Measurements from ENCODE around the gene CEP104.

Gene CEP104

DNA sequence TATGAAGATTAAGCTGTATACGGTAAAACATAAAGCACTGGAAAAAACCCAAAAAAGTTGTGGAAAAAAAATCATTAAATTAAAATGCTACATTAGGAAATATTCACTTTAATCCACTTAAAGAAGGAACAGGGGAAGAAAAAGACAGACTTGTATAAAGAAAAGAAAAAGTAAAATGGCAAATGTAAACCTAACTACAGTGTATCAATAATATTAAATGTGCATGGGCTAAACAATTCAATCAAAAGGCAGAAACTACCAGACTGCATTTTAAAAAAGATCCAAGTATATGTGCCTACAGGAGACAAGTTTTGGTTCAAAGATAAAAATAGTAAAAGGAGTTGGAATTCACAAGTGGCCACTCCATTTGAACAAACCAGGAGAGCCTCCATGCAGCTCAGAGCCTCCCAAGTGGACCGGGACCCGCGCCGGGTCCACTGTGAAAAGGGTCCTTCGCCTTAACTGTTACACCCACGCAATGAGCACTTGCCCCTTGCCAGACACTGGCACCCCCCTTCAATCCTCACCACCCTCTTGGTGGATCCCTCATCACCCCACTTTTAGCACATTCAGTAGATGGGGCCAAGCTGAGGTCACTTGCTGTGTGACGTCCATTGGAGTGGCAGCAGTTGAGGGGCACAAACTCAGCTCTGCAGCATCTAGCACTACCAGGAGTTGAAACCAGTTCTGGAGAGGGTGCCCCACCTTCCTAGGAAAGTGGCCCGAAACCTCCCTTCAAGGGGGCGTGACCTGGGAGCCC, 42.2 kb upstream of the CEP104 start:
- TF ChIP-seq, protein P1, sequence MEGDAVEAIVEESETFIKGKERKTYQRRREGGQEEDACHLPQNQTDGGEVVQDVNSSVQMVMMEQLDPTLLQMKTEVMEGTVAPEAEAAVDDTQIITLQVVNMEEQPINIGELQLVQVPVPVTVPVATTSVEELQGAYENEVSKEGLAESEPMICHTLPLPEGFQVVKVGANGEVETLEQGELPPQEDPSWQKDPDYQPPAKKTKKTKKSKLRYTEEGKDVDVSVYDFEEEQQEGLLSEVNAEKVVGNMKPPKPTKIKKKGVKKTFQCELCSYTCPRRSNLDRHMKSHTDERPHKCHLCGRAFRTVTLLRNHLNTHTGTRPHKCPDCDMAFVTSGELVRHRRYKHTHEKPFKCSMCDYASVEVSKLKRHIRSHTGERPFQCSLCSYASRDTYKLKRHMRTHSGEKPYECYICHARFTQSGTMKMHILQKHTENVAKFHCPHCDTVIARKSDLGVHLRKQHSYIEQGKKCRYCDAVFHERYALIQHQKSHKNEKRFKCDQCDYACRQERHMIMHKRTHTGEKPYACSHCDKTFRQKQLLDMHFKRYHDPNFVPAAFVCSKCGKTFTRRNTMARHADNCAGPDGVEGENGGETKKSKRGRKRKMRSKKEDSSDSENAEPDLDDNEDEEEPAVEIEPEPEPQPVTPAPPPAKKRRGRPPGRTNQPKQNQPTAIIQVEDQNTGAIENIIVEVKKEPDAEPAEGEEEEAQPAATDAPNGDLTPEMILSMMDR (IDR thresholded peaks at IDR 0.05; ENCODE audit: low read depth, low read length, missing control alignments): no peak
- no peak for DNase-seq (ENCODE audit: extremely low read depth, low read depth)
- peak overlapping the region; percentile 71 for H3K4me3 ChIP-seq (replicated peaks; ENCODE audit: low read depth, low read length)

DNA sequence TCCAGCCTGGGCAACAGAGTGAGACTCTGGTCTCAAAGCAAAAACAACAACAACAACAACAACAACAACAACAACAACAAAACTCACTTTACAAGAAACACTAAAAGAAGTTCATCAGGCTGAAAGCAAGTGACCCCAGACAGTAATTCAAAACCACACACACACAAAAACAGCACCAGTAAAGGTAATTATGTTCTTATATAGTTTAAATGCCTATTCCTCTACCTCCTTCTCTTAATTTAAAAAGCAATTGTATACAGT, 41.4 kb upstream of the CEP104 start:
- TF ChIP-seq, protein P1 (IDR thresholded peaks at IDR 0.05; ENCODE audit: low read depth, low read length, missing control alignments): no peak
- H3K4me3 ChIP-seq (replicated peaks; ENCODE audit: low read depth, low read length): no peak overlapping the region
- DNase-seq (ENCODE audit: extremely low read depth, low read depth): no peak

DNA sequence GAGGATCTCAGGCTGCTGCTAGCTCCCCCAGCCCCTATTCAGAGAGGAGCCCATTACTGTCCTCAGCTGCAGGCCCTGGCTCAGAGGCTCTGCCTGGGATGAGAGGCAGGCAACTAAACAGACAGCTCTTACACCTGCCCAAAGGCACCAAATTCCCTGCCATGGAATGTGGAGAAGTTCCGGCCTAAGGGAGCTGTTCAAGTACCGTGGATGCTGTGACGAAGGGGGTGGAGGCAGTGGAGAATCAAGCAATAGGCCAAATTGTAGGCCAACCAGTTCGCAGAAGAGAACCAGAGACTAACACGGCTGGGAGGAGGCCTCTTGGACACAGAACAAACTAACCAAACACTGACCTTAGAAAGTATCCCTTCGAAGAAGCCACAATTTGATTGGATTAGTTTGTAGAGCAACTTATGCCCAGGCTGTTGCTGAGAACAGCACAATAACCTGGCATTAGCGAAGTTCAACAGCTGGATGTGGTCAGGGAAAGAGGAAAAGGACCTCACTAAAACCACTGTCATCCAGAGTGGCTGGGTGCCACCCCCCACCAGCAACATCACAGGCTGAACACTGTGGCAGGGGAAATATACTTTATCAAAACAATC, 39.5 kb upstream of the CEP104 start:
- TF ChIP-seq, protein P1 (IDR thresholded peaks at IDR 0.05; ENCODE audit: low read depth, low read length, missing control alignments): no peak
- H3K4me3 ChIP-seq (replicated peaks; ENCODE audit: low read depth, low read length): no peak overlapping the region
- DNase-seq (ENCODE audit: extremely low read depth, low read depth): no peak

DNA sequence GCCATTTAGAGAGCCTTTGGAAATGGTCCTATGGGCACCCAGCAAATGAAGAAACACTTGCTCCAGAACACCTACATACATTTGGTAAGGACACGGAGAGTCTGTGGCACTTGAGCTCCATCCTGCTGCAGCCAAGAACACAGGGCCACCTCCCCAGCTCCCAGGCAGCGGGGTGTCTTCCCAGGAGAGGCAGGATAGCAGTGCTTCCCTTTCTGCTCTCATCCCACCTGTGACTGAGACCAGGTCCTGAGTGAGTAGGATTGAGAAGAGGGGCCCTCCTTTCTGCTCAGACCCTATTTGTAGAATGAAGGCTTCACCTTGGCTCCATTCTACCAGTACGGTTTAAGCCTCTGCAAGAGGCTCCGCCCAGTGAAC, 38.9 kb upstream of the CEP104 start:
- DNase-seq (ENCODE audit: extremely low read depth, low read depth): no peak
- H3K4me3 ChIP-seq (replicated peaks; ENCODE audit: low read depth, low read length): no peak overlapping the region
- TF ChIP-seq, protein P1 (IDR thresholded peaks at IDR 0.05; ENCODE audit: low read depth, low read length, missing control alignments): no peak

DNA sequence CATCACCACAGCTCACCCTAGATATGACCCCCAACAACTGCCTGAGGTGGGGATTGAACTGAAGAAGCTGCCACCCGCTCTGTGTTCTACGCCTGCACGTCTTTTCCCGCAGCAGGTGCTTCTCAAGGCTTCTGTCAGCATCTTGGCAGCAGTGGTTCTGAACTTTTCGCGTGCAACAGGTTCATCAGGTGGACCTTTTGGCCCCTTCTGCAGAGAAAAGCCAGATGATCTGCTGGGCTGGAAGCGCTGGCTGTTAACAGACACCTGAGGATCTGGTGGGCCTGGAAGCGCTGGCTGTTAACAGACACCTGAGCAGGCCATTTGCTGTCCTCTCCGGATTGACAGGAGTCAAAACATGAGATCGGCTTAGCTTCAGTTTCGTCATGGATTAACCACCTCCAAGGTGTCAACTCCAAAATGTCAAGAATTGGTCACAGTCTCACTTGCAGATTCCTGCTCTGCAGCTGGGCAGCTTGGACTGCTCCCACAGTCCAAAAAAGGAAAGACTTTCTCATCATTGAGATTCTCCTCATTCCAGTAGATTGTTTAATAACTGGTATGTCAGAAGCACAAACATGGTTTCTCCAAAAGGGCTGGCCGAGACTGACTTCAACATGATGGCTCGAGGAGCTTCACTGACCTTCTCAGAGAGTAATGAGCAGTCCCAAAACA, 38.4 kb upstream of the CEP104 start:
- no peak for DNase-seq (ENCODE audit: extremely low read depth, low read depth)
- TF ChIP-seq, protein P1 (IDR thresholded peaks at IDR 0.05; ENCODE audit: low read depth, low read length, missing control alignments): no peak
- H3K4me3 ChIP-seq (replicated peaks; ENCODE audit: low read depth, low read length): no peak overlapping the region

DNA sequence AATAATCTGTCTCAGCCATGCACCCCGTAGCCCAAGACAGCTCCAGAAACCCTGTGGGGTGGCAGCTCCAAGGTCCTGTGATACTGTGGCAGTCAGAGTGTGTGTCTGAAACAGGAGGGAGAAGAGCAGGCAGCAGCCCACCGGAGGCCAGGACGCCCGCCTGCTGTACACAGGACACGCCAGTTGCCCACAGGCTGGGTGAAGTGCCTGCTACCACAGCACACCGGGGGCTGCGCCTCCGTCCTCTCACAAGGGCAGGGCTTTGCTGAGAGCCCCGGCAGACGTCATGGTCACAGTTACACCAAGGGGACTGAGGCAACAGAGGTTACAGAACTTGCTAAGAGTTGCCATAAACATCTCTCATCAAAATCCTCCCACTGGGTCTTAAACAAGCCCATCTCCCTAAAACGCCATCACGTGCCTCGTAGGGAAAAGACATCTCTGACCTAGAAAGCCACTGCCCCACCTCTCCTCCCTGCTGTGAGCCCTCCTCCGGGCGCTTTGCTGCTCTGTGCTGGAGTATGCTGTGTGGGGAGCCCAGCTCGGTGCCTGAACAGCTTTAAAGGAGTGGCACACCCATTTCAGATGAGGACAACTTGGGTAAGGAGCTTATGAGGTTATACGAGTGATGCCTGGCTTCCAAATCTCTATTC, 37.7 kb upstream of the CEP104 start:
- TF ChIP-seq, protein P1 (IDR thresholded peaks at IDR 0.05; ENCODE audit: low read depth, low read length, missing control alignments): no peak
- no peak for DNase-seq (ENCODE audit: extremely low read depth, low read depth)
- no peak overlapping the region for H3K4me3 ChIP-seq (replicated peaks; ENCODE audit: low read depth, low read length)
